Measurements from ENCODE around the gene DISP2. TPM values are rescaled to one million over a fixed set of nuclear protein-coding genes. Genes with fewer than 3 reads are reported as not detected.

Gene DISP2
- total and polyA plus RNA-seq, 9 of the 15 experiments (the other 6 are each of a cell fraction or from before 2014, with no cell fraction given) = 0.06 to 0.89 (median 0.15) TPM; not detected in 1

GRCh38 chr15:40338041-40338657 lies 19.9 kb upstream of the DISP2 start (continued):
- TF ChIP-seq TBL1XR1 (IDR thresholded peaks at IDR 0.05; ENCODE audit: low read length in 2 of 2) (no peak), CTCF (IDR thresholded peaks at IDR 0.05 in 2 of 3, conservative IDR thresholded peaks at IDR 0.05 in 1 of 3; ENCODE audit: insufficient read depth in 2 of 3, low read depth in 1 of 3, low read length in 3 of 3) (peak; percentile 90 to 94 (median 93)), U2AF2 (optimal IDR thresholded peaks at IDR 0.05; ENCODE audit: low read depth, low read length) (no peak), JUND (IDR thresholded peaks at IDR 0.05; ENCODE audit: borderline replicate concordance, low read depth, low read length) (peak; percentile 35), JUND (tag; IDR thresholded peaks at IDR 0.05; ENCODE audit: borderline replicate concordance, low read depth, low read length) (no peak; the same call in 2 of the 3 replicates), VEZF1 (CRISPR knock-in tag; IDR thresholded peaks at IDR 0.05) (peak; percentile 77), ZBTB7A (IDR thresholded peaks at IDR 0.05; ENCODE audit: borderline replicate concordance, control insufficient read depth, low read depth, low read length) (peak; percentile 78; the same call in 1 of the 2 replicates), ILK (tag; IDR thresholded peaks at IDR 0.05; ENCODE audit: borderline replicate concordance, low read depth) (no peak), ZNF316 (IDR thresholded peaks at IDR 0.05) (peak; percentile 40), ZFP36 (IDR thresholded peaks at IDR 0.05; ENCODE audit: low read depth, low read length, partially characterized antibody) (peak; percentile 34), HDAC2 (IDR thresholded peaks at IDR 0.05) (no peak), CBFA2T3 (IDR thresholded peaks at IDR 0.05) (no peak), SMC3 (conservative IDR thresholded peaks at IDR 0.05; ENCODE audit: insufficient read depth, low read depth, low read length) (peak; percentile 66), ZNF124 (CRISPR knock-in tag; IDR thresholded peaks at IDR 0.05) (no peak), MBD1 (CRISPR knock-in tag; IDR thresholded peaks at IDR 0.05) (no peak), RB1 (IDR thresholded peaks at IDR 0.05; ENCODE audit: low read depth) (peak; percentile 79), STAG1 (CRISPR knock-in tag; IDR thresholded peaks at IDR 0.05; ENCODE audit: borderline replicate concordance) (peak; percentile 80), XRCC5 (IDR thresholded peaks at IDR 0.05; ENCODE audit: low read depth, low read length) (peak; percentile 60; the same call in 1 of the 2 replicates), POLR3A (IDR thresholded peaks at IDR 0.05; ENCODE audit: borderline replicate concordance, extremely low read depth, insufficient read depth, insufficient read length) (no peak), YBX1 (IDR thresholded peaks at IDR 0.05) (no peak), PATZ1 (CRISPR knock-in tag; IDR thresholded peaks at IDR 0.05; ENCODE audit: borderline replicate concordance) (no peak)

Data from K562 (cell line).